ENCODE measurements around the gene CA5B.
"Not testable (repeated sequence)": the region's sequence is repeated elsewhere in the genome, so short reads cannot be mapped to it uniquely, and the experiment has no call there.

The CA5B gene

GRCh38 chrX:15812192-15812938 is 74.3 kb downstream of the CA5B start:
- no peak for DNase-seq (ENCODE audit: low read depth in 2 of 2)

- DNase-seq (ENCODE audit: low read depth in 2 of 2) = no peak
Measured at GRCh38 chrX:15813416-15813815, 75.3 kb downstream of the CA5B start.

GRCh38 chrX:15814771-15815365 is 76.8 kb downstream of the CA5B start:
- DNase-seq (ENCODE audit: low read depth in 2 of 2) = no peak

- no peak for DNase-seq (ENCODE audit: low read depth in 2 of 2)
Measured at GRCh38 chrX:15815779-15816437, 77.8 kb downstream of the CA5B start.

- DNase-seq (ENCODE audit: low read depth in 2 of 2) = no peak
Measured at GRCh38 chrX:15816438-15816809, 78.4 kb downstream of the CA5B start.

GRCh38 chrX:15816886-15817285 is 78.8 kb downstream of the CA5B start:
- peak; percentile 8 to 42 for DNase-seq (ENCODE audit: low read depth in 2 of 2)

GRCh38 chrX:15820106-15821073 is 82.3 kb downstream of the CA5B start:
- DNase-seq (ENCODE audit: low read depth in 2 of 2) = peak in 1 of 2 donors; percentile 2

GRCh38 chrX:15822922-15823321 is 84.9 kb downstream of the CA5B start:
- no peak for DNase-seq (ENCODE audit: low read depth in 2 of 2)

GRCh38 chrX:15825936-15826335 is 87.9 kb downstream of the CA5B start:
- no peak for DNase-seq (ENCODE audit: low read depth in 2 of 2)

GRCh38 chrX:15829217-15829616 is 91.1 kb downstream of the CA5B start:
- no peak for DNase-seq (ENCODE audit: low read depth in 2 of 2)

- DNase-seq (ENCODE audit: low read depth in 2 of 2) = not testable (repeated sequence)
Measured at GRCh38 chrX:15831347-15831746, 93.3 kb downstream of the CA5B start.

- DNase-seq (ENCODE audit: low read depth in 2 of 2) = no peak
Measured at GRCh38 chrX:15834053-15834452, 96.0 kb downstream of the CA5B start.

- DNase-seq (ENCODE audit: low read depth in 2 of 2) = no peak
Measured at GRCh38 chrX:15834827-15835595, 96.9 kb downstream of the CA5B start.
